Thyroid gland (tissue), 4 donors: ENCODE results near the gene HES3. TPM values are rescaled to one million over a fixed set of nuclear protein-coding genes. Genes with fewer than 3 reads are reported as not detected.

Experiments used
- DNase-seq, 2 donors: peaks; one replicate each; pipeline ENCODE4 v3.0.0-alpha.2; 2019
- H3K27ac ChIP-seq, 3 donors: fragments of 200-600 bp; sonication (generic); 1 replicate in 2 of 3; 2 replicates in 1 of 3; pipeline ENCODE4 v1.5.1; 2016 to 2019; ENCODE audit warnings: mild to moderate bottlenecking in 1 of 3, moderate library complexity in 1 of 3
- H3K27me3 ChIP-seq: fragments of 200-600 bp; sonication (generic); one replicate; pipeline ENCODE4 v1.5.1; 2019
- H3K36me3 ChIP-seq, 2 donors: fragments of 200-600 bp; sonication (generic); one replicate each; pipeline ENCODE4 v1.5.1; 2016 to 2019
- H3K4me1 ChIP-seq, 2 donors: fragments of 200-600 bp; sonication (generic); one replicate each; pipeline ENCODE4 v1.5.1; 2017 to 2019
- H3K4me3 ChIP-seq, 3 donors: fragments of 200-600 bp; sonication (generic); replicated peaks in 1 of 3; 1 replicate in 2 of 3; 2 replicates in 1 of 3; pipeline ENCODE4 v1.5.1; 2016; ENCODE audit warnings: mild to moderate bottlenecking in 1 of 3
- H3K9me3 ChIP-seq: fragments of 200-600 bp; sonication (generic); one replicate; pipeline ENCODE4 v1.5.1; 2017
- CTCF ChIP-seq, 6 experiments: fragments of 200-600 bp in 3 of 6; fragments of 450-650 bp in 3 of 6; sonication (generic) in 3 of 6; IDR thresholded peaks; one replicate each; pipeline ENCODE4 v1.5.1; 2016 to 2019; ENCODE audit warnings: antibody characterized with exemption in 6 of 6, mild to moderate bottlenecking in 2 of 6, inconsistent platforms in 1 of 6, moderate library complexity in 1 of 6
- POLR2A ChIP-seq, 2 donors: fragments of 450-650 bp; IDR thresholded peaks; one replicate each; pipeline ENCODE4 v1.6.1; 2017; ENCODE audit warnings: antibody characterized with exemption in 2 of 2, mild to moderate bottlenecking in 2 of 2, moderate library complexity in 1 of 2
- WGBS, 2 donors: methylation state at CpG; one replicate each; pipeline ENCODE4 v1.1.5; 2017; 5-methylcytosine and 5-hydroxymethylcytosine counted together
- intact Hi-C: fragments of 100-400 bp; cut with DNase I; formaldehyde crosslinking; loops from one replicate; pipeline ENCODE4 v1.15.1; 2023
- total RNA-seq, 4 donors: library from RNA; depleted of rRNA; stranded (reverse); fragments of >200 nt; gene quantifications; one replicate each; pipeline ENCODE4 v1.2.3, GENCODE V29; 2016

The HES3 gene
- total RNA-seq, 4 donors from 2014 or later, result not detected

GRCh38 chr1:6200188-6200809, 43.7 kb upstream of the HES3 start:
- intact Hi-C loops, result no loop called here
- Histone ChIP-seq H3K4me3 (peak overlapping the region in 2 of 3 donors; percentile 16 to 100), H3K4me1 (peaks cover 14 to 28% of the 10 kb centered on the region in 2 donors), H3K36me3 (peaks cover 6 to 7% of the 10 kb centered on the region in 2 donors), H3K27ac (peak overlapping the region; percentile 53 to 66 (median 56)), H3K9me3 (no peaks in the 10 kb centered on the region), H3K27me3 (no peaks in the 10 kb centered on the region)
- no peak for DNase-seq
- TF ChIP-seq POLR2A (IDR thresholded peaks at IDR 0.05) (no peak), CTCF (IDR thresholded peaks at IDR 0.05) (no peak)
- 68 to 74% methylated on average over 10 of the region's 10 CpGs for WGBS, 2 donors

GRCh38 chr1:6202256-6202655, 41.7 kb upstream of the HES3 start:
- Histone ChIP-seq H3K36me3 (peaks cover 0 to 7% of the 10 kb centered on the region in 2 donors), H3K9me3 (no peaks in the 10 kb centered on the region), H3K4me3 (no peak overlapping the region), H3K4me1 (peaks cover 19 to 39% of the 10 kb centered on the region in 2 donors), H3K27me3 (no peaks in the 10 kb centered on the region), H3K27ac (no peak overlapping the region)
- TF ChIP-seq CTCF (IDR thresholded peaks at IDR 0.05) (no peak), POLR2A (IDR thresholded peaks at IDR 0.05) (no peak)
- 84 to 85% methylated on average over 7 of the region's 7 CpGs for WGBS, 2 donors
- intact Hi-C loops, result no loop called here
- no peak for DNase-seq

- intact Hi-C loops, result loop anchor here (5.0 kb wide), 1 partner anchor 36 kb away; the partner anchor contains the start of gene HES3
- Histone ChIP-seq H3K27ac (peak within 1 kb of the TSS in 2 of 3 donors; percentile 56 to 63), H3K36me3 (no peaks in the 10 kb centered on the region), H3K27me3 (no peaks in the 10 kb centered on the region), H3K9me3 (no peaks in the 10 kb centered on the region), H3K4me1 (peaks cover 24 to 32% of the 10 kb centered on the region in 2 donors), H3K4me3 (peak within 1 kb of the TSS; percentile 18 to 47 (median 22))
- peak; percentile 71 to 72 for DNase-seq
- TF ChIP-seq POLR2A (IDR thresholded peaks at IDR 0.05) (peak in 1 of 2 donors; percentile 58), CTCF (IDR thresholded peaks at IDR 0.05) (no peak)
- 0 to 2% methylated on average over 2 to 16 of the region's 66 CpGs for WGBS, 2 donors
Measured at GRCh38 chr1:6205849-6206519, 38.0 kb upstream of the HES3 start, which contains the start of gene RNF207. Gene RNF207, plus strand, starts transcription at chr1:6206119. Its CDS starts 417 bp downstream, at chr1:6206536.

GRCh38 chr1:6206520-6206855, 37.5 kb upstream of the HES3 start:
- 20% methylated on average over 1 of the region's 25 CpGs; no CpG with 5 or more reads in 1 of the 2 donors for WGBS, 2 donors
- TF ChIP-seq CTCF (IDR thresholded peaks at IDR 0.05) (no peak), POLR2A (IDR thresholded peaks at IDR 0.05) (no peak)
- no peaks in the 10 kb centered on the region for H3K36me3 ChIP-seq
- intact Hi-C loops, result loop anchor here (5.0 kb wide), 1 partner anchor 36 kb away; the partner anchor contains the start of gene HES3
- peaks cover 24 to 32% of the 10 kb centered on the region in 2 donors for H3K4me1 ChIP-seq
- H3K9me3 ChIP-seq, result no peaks in the 10 kb centered on the region
- H3K27me3 ChIP-seq, result no peaks in the 10 kb centered on the region
- peak overlapping the region in 2 of 3 donors; percentile 22 to 47 for H3K4me3 ChIP-seq
- peak overlapping the region in 1 of 3 donors; percentile 63 for H3K27ac ChIP-seq
- DNase-seq, result no peak
